Fibroblast of skin of right quadriceps (primary cell): ENCODE data around the gene DDX6.
"Not testable (repeated sequence)": the region's sequence is repeated elsewhere in the genome, so short reads cannot be mapped to it uniquely, and the experiment has no call there.

ENCODE experiments used
- DNase-seq: peaks from one replicate; pipeline ENCODE4 v3.0.0-alpha.2; 2013

The DDX6 gene, protein sequence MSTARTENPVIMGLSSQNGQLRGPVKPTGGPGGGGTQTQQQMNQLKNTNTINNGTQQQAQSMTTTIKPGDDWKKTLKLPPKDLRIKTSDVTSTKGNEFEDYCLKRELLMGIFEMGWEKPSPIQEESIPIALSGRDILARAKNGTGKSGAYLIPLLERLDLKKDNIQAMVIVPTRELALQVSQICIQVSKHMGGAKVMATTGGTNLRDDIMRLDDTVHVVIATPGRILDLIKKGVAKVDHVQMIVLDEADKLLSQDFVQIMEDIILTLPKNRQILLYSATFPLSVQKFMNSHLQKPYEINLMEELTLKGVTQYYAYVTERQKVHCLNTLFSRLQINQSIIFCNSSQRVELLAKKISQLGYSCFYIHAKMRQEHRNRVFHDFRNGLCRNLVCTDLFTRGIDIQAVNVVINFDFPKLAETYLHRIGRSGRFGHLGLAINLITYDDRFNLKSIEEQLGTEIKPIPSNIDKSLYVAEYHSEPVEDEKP

DNA sequence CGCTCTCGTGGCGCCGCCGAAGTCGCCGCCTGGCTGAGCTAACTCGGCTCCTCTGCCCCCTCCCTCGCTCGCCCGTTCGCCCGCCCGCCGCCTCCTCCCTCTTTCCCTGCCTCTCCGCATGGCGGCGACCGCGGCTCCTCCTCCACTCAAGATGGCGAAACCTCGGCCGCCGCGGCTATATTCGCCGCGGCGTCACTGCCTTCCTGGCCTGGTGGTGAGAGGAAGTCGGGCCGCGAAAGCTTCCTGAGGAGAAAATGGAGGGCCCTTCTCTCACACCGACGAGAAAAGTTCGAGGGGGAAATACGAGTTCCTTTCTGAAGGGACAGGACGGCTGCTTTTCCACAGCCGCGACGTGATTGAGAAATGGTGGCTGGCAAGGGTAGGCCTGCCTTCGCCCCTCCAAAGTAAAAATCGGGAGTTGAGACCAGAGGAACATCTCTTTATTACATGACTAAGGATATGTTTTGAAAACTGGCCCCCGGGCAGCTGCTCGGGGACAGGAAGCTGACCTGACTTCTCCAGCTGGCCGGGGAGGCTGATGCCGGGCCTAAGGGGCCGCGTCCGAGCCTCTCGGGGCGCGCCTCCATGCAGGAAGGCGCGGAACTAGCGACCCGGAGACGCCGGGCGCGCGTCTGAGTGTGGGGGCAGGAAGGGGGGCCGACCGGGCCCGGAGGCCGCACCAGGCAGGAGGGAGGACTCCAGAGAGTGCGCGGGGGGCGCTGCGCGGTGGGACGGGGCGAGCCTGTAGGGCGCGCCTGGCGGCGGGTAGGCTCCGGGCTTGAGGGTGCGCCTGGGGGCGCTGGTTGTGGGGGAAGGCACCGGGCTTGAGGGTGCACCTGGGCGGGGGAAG lies at the start of gene DDX6:
TSS of gene DDX6 (minus strand) at position 54 of the 850 bp plus-strand sequence. CDS start 4,913 bp downstream, outside the sequence.
- peak; percentile 88 for DNase-seq

DNA sequence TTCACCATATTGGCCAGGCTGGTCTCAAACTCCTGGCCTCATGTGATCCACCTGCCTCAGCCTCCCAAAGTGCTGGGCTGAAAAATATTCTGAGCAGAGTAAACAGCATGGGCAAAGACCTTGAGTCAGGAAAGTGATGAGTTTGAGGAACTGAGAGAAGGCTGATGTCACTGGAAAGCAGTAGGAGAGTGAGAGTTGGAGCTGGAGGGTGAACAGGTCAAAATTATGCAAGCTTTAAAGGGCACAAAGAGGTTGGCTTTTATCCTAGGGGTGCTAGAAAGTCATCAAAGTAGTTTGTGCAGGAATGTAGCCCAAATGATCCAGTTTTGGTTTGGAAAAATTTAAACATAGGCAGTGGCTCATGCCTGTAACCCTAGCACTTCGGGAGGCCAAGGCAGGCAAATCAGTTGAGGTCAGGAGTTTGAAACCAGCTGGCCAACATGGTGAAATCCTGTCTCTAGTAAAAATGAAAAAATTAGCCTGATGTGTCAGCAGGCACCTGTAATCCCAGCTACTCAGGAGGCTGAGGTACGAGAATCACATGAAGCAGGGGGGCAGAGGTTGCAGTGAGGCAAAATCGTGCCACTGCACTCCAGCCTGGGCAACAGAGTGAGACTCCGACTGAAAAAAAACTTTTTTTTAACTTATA lies 48.1 kb upstream of the DDX6 start:
- DNase-seq, result no peak

DNA sequence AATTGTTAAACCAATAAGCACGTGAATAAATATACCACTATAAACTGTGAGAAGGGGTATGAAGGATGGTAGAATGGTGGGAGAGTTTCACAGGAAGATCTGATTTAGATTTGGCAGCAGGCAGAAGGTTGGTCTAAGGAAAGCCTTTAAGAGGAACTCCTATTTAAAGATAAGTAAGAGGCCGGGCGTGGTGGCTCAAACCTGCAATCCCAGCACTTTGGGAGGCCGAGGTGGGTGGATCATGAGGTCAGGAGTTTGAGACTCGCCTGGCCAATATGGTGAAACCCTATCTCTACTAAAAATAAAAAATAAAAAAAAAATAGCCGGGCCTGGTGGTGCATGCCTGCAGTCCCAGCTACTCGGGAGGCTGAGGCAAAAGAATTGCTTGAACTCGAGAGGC lies 46.9 kb upstream of the DDX6 start:
- DNase-seq, result no peak

DNA sequence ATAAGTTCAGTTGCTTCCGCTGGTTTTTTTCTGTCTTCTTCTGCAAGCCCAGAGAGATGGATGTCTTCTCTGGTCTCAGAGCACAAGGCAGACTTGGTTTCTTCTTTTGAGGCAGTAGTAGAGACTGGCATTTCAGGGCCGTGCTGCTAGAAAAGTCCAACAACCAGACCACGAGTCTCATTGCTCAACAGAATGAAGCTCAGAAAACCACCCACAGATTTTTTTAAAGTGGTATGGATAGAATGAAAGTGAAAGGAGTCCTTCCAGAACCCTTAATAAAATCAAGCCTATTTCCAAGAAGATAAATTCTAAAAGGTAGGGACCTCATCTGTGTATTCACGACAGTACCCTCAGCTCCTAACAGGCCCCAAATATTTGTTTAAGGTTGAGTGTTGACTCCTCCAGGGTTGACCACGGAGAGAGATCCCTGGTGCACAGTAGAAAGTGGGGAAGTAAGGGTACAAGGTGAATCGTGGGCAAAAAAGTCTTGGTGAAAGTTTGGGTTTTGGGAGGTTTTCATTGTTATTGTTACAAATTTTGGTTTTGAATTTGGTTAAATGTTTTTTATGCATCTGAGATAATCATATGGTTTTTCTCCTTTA lies 43.6 kb upstream of the DDX6 start:
- no peak for DNase-seq

DNA sequence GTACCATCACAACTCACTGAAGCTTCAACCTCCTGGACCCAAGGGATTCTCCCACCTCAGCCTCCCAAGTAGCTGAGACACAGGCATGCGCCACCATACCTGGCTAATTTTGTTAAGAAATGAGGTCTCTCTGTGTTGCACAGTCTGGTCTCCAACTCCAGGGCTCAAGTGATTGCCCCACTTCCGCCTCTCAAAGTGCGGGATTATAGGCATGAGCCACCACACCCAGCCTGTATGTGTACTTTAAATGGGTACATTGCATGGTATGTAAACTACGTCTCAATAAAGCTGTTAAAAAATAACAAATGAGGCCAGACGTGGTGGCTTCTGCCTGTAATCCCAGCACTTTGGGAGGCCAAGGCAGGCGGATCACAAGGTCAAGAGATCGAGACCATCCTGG lies 36.2 kb upstream of the DDX6 start:
- DNase-seq, result no peak

DNA sequence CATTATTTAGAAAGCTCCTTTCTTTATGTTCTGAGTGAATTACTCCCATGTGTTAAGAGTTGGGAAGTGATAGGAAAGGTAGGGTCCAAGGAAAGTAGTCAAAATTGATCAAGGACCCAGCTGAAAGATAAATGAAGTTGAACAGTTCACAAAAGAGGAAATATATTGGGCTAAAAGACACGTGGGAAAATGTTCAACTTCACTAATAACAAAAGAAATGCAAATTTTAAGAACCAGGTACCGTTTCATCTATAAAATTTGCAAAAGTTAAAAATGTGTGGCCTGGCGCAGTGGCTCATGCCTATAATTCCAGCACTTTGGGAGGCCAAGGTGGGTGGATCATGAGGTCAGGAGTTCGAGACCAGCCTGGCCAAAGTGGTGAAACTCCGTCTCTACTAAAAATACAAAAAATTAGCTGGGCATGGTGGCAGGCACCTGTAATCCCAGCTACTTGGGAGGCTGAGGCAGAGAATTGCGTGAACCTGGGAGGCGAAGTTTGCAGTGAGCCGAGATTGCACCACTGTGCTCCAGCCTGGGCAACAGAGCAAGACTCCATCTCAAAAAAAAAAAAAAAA lies 32.1 kb upstream of the DDX6 start:
- not testable (repeated sequence) for DNase-seq

DNA sequence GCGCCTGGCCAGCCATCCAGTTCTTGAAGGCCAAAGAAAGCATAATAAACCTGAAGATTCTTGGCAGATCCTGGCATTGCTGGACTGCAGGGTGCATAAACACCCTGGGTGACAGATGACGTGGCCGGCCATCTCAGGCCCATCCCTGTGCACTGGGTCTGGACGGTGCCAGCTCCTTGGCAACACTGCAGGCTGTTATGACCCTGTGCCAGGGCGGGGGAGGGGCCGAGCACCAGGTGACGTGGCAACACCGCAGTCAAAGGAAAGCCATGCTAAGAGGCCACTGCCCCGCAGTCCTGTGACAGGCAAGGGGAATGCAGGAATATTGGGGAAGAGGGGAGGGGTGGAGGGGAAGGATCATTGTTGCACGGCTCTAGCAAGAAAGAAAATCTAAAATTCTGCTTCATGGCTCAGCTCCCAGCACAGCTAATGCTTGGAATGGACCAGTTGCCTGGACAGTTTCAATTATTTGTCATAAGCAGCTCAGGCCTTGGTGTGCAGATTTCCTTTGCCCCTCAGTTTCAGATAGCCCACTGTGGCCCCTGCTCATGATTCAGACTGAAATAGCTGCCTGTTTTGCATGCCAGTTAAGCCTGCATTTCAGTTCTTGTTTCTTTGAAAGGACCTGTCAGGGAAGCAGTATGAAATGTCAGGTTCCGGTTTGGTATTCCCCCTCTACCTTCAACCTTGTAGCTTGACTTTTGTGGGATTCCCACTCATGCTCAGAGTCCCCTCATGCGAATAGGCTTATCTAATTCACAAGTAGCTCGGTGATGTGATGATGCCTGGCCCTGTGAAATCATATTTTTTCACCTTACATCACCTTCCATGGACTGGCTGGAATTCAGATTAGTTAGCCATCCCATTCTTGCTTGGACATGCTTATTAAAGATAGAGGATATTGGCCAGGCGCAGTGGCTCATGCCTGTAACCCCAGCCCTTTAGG lies 29.7 kb upstream of the DDX6 start:
- no peak for DNase-seq

DNA sequence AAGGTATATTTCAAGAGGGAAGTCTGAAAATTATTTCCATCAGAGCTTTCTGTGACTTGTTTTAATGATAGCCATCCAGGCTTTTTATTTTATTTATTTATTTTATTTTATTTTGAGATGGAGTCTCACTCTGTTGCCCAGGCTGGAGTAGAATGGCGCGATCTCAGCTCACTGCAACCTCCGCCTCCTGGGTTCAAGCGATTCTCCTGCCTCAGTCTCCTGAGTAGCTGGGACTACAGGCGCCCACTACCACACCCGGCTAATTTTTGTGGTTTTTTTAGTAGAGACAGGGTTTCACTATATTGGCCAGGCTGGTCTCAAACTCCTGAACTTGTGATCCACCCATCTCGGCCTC lies 29.0 kb upstream of the DDX6 start:
- not testable (repeated sequence) for DNase-seq

DNA sequence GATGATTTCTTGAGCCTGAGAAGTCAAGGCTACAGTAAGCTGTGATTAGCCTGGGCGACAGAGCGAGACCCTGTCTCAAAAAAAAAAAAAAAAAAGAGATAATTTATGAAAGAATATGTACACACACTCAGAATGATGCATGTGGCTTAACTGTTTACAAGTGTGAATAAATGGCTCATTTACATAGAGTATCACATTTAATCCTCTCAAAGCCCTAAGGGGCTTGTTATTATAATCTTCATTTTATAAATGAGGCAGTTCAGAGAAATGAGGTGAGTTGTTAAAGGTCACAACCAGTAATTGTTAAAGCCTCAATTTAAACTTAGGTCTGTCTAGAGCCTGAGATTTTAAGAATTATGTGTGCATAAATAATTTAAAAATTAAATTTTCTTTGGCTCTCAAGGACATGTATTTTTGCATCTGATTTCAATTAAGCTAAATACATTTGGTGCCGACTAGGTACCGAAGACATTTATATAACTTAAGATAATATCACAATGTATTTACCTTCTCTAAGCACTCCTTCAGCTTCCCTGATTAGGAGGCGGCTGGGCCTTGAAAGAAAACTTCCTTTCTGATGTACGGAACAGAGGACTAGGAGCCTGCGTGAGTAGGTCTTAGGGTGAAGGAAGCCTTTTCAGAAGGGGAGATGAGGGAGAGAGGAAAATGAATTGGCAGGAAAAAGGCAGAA lies 28.5 kb upstream of the DDX6 start:
- DNase-seq, result no peak

DNA sequence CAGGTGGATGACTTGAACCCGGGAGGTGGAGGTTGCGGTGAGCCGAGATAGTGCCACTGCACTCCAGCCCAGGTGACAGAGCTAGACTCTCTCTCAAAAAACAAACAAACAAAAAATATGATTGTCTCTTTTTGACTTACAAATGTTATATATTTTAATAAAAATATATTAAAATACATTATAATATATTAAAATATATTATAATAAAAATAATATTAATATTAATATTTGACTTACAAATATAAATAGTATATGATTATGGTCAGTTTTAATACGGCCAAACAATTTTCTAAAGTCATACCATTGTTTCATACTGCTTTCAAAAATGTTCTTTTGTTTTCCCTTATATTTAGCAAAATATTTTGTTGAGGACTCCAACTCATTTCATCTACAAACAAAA lies 27.2 kb upstream of the DDX6 start:
- no peak for DNase-seq

DNA sequence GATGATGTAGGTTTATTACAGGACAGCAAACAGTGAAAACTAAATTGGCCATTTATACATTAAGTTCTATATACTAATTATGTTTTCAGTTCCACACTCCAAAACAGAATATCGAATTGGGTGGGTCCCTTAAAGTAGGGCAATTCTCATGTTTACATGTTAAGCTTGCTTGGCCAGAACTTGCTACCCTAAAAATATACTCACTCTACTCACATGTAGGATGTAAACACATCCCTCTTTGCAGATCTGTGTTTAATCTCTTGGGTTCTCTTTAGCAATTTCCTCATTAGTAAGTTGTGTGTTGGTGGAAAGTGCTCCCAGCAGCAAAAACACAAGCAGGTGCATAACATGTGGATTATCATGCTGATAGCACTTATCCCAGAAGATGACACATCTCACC lies 22.6 kb upstream of the DDX6 start:
- no peak for DNase-seq

DNA sequence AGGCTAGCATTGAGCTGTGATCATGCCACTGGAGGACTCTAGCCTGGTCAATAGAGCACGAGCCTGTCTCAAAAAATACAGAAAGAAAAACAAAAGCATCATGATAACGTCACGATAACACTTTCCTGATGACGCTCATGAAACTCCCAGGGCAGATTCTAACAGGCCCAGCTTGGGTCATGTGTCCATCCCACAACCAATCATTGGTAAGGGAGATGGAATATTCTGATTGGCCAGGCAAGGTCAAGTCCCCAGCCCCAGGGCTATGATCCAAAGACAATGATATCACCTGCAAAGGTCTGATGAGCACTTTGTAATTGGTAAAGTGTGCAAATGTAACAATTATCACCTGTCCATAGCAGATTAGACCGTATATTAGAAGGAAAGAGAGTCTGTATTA lies 21.5 kb upstream of the DDX6 start:
- DNase-seq, result no peak

DNA sequence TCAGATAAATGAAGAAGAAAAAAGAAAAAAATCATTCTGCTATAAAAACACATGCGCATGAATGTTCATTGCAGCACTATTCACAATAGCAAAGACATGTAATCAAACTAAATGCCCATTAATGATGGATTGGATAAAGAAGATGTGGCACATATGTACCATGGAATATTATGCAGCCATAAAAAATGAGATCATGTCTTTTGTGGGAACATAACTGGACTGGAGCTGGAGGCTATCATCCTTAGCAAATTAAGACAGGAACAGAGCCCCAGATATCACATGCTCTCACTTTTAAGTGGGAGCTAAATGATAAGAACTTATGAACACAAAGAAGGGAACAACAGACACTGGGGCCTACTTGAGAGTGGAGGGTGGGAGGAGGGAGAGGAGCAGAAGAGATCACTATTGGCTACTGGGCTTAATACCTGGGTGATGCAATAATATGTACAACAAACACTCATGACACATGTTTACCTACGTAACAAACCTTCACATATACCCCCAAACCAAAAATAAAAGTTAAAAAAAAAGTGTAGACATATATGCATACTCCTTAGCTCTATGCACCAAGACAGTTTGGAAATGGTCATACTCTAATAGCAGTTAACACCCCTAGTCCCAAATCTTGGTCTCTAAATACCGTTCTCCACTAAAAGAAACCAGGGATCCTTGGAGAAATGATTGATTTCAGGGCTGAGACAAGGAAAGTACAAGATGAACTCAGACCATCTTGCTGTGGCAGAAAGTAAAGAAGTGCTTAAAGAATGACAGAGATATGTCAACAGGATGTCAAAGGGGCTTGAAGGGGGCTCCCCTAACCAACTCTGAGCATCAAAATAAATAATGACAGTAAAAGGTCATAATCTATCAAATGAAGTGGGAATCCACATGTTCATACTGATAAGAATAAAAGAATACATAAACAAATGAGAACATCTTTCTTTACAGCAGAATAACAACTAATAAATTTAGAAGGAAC lies 17.1 kb upstream of the DDX6 start:
- no peak for DNase-seq

DNA sequence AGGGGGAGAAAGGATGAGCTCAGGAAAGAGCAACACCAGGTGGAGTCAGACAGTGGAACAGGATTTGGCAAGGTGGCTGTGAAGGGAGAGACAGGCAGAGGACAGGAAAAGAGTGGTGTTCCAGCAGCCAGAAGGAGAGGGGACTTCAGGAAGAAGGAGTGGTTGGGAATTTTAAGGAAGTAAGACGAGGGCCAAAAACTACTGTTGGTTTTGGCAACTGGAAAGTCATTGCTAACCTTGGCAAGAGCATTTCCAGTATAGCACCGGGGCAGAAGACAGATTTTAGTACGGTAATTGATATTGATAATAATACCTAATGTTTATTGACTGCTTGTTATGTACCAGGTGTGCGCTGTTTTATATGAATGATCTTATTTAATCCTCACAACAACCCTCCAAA lies 15.4 kb upstream of the DDX6 start:
- no peak for DNase-seq

DNA sequence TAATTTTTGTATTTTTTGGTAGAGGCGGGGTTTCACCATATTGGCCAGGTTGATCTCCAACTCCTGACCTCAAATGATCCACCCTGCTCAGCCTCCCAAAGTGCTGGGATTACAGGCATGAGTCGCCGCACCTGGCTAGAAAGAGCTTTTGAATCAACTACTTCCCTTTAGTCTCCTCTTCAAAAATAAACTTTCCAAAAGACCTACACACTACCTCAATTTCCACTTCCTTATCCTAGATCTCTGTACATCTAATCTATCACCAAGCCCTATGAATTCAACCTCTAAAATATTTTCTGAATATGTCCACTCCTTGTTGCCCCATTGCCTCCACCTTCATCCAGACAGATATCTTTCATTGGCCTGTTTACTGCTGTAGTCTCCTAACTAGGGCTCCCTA lies 13.1 kb upstream of the DDX6 start:
- no peak for DNase-seq

DNA sequence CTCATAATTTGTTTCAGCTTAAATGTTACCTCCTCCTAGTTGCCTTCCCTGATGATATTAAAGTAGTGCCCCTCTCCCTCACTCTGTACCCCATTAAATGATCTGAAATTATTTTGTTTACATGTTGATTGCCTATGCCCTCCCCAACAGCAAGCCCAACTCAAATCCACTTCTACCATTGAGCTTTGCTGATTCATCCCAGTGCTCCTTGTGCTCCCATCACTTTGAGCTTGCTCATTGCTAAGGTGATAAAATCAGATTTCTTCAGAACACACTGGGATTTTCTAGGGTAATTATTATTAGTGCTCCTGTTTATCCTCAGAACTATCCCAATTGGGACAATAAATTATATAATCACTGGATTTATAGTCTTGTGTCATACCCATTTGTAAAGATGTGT lies 8.4 kb upstream of the DDX6 start:
- no peak for DNase-seq

DNA sequence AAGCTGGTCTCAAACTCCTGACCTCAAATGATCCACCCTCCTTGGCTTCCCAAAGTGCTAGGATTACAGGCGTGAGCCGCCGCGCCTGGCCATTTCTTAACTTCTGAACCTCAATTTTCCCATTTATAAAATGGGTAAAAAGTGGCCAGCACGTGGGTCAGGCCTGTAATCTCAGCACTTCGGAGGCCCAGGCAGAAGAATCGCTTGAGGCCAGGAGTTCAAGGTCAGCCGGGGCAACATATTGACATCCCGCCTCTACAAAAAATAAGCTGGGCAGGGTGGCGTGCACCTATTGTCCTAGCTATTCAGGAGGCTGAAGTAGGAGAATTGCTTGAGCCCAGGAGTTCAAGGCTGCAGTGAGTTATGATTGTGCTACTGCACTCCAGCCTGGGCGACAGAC lies 6.5 kb upstream of the DDX6 start:
- DNase-seq, result no peak

DNA sequence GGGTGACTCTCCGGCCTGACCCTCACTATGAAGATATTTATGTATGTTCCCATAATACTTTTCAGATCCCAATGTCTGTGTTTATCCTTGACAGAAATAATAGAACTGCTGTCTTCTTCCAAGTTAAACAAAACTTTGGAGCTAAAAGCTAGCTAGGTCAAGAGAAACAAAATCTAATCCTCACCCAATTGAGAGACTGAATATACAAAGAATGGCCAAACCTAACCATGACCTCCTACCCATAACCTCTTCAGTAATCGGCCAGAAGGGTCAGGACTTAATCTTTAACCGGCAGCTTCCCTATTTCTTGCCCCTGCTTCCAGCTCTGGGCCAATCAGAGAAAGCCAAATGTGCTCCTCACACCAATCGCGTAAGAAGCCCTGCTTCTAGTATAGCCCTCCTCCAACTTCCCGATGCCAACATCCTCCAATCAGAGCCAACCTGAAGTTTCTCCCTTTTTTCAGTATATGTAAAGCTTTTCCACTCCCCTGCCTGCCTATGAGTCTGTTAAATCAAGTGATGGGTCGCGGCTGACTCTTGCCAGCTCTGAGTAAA lies 1.7 kb upstream of the DDX6 start:
- DNase-seq, result peak; percentile 90

DNA sequence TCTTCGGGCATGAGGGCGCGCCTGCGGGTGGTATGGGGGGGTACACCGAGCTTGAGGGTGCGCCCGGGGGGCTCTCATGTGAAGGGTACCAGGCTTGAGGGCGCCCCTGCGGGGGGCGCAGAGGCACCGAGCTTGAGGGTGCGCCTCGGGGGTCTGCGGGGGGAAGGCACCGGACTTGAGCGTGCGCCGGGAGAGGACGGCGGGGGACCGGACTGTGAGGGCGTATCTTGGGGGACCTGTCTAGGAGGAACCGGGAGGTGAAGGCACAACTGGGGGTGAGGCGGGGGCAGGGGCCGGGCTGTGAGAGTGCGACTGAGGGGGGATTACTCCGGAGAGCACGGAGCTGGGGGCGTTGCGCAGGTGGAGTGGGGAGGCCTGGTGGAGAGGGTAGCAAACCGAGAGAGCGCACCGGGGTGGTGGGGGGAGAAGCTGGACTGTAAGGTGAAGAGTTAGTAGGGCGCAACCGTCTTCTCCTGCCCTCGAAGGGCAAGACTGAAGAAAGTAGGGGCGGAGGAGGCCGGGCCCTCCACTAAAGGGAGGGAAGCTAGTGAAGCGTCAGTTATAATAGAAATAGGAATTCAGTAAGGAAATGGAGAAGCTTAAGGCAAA lies 1.1 kb upstream of the DDX6 start:
- DNase-seq, result no peak
